ENCODE measurements around the gene OR5K3. TPM values are rescaled to one million over a fixed set of nuclear protein-coding genes. Genes with fewer than 3 reads are reported as not detected.
"Not testable (repeated sequence)": the region's sequence is repeated elsewhere in the genome, so short reads cannot be mapped to it uniquely, and the experiment has no call there.

OR5K3 gene
- polyA plus RNA-seq (ENCODE audit: insufficient read length in 4 of 4): not detected

GRCh38 chr3:98390366-98390765 lies at the start of gene OR5K3:
TSS of gene OR5K3 (plus strand) at chr3:98390666. CDS start at chr3:98390666, 0 bp downstream.
- DNase-seq (ENCODE audit: low read depth in 4 of 4, low spot score in 3 of 4): no peak

DNA sequence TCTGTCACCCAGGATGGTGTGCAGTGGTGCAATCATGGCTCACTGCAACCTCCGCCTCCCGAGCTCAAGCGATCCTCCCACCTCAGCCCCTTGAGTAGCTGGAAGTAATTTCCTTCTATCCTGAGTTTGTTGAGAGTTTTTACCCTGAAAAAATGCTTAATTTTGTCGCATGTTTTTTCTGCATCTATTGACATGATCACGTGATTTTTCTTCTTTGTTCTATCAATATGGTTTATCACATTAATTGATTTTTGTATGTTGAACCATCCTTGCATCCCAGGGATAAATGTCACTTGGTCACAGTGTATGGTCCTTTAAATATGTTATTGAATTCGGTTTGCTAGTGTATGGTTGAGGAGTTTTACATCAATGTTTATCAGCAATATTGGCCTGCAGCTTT lies 48.7 kb upstream of the OR5K3 start:
- DNase-seq (ENCODE audit: low read depth in 4 of 4, low spot score in 3 of 4): no peak

DNA sequence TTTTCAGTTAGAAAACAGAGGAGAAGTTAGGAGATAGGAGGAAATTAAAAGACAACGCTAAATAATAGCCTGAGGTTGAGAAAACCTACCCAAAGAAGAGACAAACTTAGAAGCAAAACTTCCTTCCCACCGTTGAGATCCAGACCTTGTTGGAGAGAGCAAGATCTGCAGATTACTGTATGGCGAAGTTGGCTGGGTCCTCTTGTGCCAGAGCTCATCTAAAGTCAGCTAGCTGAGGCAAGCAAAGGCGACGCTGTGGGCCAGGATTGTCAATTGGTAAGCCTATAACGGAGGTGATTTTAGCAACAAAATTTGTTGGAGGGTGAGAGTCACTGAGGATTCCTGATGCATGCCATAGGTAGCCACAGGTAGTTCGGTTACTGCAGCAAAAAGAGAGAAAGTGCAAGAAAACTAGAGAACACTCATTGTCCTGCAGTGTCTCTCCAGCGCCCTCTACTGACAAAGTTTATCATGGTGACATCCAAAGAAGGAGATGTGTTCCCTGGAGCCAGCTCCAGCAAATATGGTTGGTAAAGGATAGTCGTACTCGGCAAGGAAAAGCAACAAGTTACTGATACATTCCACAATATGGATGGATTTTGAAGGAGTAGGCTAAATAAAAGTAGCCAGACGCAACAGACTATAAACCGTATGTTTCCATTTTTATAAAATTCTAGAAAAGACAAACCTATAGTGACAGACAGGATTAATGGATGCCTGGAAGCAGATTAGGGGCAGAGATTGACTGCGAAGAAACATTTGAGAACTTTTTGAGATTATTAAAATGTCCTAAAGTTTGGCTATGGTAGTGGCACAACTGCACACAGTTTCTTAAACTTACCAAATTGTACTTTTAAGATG lies 46.6 kb upstream of the OR5K3 start:
- peak; percentile 6 to 23 (median 13) for DNase-seq (ENCODE audit: low read depth in 4 of 4, low spot score in 3 of 4)

GRCh38 chr3:98350082-98350481 lies 40.4 kb upstream of the OR5K3 start:
- no peak for DNase-seq (ENCODE audit: low read depth in 4 of 4, low spot score in 3 of 4)

DNA sequence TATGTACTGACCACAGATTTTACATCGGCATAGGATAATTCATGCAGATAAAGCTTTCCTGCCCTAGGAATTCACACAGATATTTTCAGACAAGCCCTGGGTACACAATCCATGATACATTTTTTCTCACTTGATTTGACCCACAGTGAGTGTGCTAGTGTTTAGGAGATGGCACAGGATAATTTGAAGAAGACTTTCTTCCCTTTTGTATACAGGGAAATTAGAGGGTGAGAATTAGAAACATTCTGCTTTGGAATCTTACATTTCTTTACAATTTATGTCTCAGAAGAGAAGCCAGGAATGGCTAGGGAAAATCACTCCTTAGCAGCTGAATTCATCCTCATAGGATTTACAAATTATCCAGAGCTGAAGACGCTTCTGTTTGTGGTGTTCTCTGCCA lies 36.9 kb upstream of the OR5K3 start, which contains the start of gene OR5K4:
TSS of gene OR5K4 (plus strand) at position 301 of the 400 bp plus-strand sequence. CDS start at position 301, 0 bp downstream.
- DNase-seq (ENCODE audit: low read depth in 4 of 4, low spot score in 3 of 4): no peak

DNA sequence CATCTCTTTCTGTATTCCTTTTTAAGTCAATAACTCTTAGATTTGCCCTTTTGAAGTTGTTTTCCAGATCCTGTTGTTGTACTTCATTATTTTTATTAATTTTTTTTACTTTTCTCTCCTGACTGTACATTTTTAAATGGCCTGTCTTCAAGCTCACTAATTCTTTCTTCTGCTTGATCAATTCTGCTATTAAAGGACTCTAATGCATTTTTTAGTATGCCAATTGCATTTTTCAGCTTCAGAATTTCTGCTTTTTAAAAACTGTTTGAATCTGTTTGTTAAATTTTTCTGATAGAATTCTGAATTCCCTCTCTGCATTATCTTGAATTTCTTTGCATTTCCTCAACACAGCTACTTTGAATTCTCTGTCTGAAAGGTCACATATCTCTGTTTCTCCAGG lies 31.2 kb upstream of the OR5K3 start:
- DNase-seq (ENCODE audit: low read depth in 4 of 4, low spot score in 3 of 4): no peak

GRCh38 chr3:98359993-98360675 lies 30.3 kb upstream of the OR5K3 start:
- DNase-seq (ENCODE audit: low read depth in 4 of 4, low spot score in 3 of 4): no peak

- no peak for DNase-seq (ENCODE audit: low read depth in 4 of 4, low spot score in 3 of 4)
Observed at GRCh38 chr3:98360681-98361080, 29.8 kb upstream of the OR5K3 start.

- DNase-seq (ENCODE audit: low read depth in 4 of 4, low spot score in 3 of 4): no peak
Observed at GRCh38 chr3:98361289-98361688, 29.2 kb upstream of the OR5K3 start.

DNA sequence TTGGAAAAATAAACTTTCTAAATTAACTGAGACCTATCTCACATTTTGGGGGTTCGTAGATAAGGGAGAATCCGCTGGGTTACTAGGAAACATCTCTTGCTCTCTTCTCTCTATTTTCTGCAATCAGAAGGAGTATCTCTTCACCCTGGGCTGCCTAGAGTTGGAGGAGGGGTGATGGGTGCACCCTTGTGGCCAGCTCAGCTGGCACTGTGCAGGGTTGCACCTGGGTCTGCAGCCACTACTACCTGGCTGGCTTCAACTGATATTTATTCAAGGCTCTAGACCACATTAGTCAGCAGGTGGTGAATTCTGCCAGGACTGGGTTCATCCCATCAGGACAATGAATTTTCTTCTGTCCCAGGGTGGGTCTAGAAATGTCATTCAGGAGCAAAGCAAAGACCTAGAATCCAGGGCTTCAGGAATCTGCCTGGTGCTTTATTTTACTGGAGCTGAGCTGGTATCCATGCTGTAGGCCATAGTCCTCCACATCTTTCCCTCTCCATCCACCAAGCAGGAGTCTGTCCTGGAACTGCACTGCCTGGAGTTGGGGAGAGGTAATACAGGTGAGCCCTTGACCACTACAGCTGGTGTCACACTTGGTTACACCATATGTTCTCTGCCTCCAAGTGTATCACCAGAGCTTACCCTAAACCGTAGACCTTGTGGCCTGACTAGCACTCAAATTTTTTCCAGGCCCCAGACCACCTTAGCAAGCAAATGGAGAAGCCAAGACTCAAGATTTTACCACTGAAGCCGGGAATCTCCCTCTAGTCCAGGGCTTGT lies 22.8 kb upstream of the OR5K3 start:
- DNase-seq (ENCODE audit: low read depth in 4 of 4, low spot score in 3 of 4): no peak

- DNase-seq (ENCODE audit: low read depth in 4 of 4, low spot score in 3 of 4): no peak
Observed at GRCh38 chr3:98371186-98371585, 19.3 kb upstream of the OR5K3 start.

- no peak for DNase-seq (ENCODE audit: low read depth in 4 of 4, low spot score in 3 of 4)
Observed at GRCh38 chr3:98371853-98372252, 18.6 kb upstream of the OR5K3 start.

- no peak for DNase-seq (ENCODE audit: low read depth in 4 of 4, low spot score in 3 of 4)
Observed at GRCh38 chr3:98372445-98372844, 18.0 kb upstream of the OR5K3 start.

GRCh38 chr3:98376631-98377030 lies 13.8 kb upstream of the OR5K3 start:
- DNase-seq (ENCODE audit: low read depth in 4 of 4, low spot score in 3 of 4): no peak

DNA sequence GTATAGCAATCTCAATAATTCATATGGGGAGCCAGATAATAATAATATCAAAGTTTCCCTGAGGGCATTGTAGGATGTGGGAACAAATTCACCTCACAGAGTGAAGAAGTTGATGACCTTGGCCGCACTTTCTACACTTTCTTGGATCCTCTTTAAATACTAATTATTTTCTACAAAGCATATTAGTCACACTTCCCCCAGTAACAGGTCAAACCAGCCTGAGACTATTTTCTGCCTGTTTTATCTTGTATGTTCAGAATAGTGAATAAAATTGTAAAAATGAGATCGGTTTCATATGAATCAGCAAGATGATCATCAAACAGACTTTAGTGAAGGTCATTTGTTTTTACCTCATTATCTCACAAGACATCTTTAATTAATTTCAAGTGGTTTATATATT lies 2.3 kb upstream of the OR5K3 start:
- DNase-seq (ENCODE audit: low read depth in 4 of 4, low spot score in 3 of 4): no peak

DNA sequence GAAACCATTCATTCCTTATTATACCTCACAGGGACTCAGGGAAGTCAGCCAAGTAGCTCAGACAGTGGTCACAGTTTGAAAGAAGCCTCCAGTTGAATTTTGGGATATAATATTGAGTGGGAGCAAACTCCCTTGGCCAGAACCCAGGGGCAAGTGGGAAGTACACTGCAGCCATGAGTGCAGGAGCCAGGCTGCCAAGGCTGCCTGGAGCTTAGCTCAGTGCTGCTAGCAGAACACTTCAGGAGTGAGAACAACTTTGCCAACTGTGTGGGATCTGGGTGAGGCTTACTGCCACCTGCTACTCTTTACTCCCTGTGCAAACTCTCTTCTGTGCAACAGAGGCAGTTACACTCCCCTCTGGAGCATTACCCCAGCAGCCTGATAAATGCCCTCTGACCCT lies 4.6 kb downstream of the OR5K3 start:
- no peak for DNase-seq (ENCODE audit: low read depth in 4 of 4, low spot score in 3 of 4)

GRCh38 chr3:98396482-98396881 lies 6.0 kb downstream of the OR5K3 start:
- not testable (repeated sequence) for DNase-seq (ENCODE audit: low read depth in 4 of 4, low spot score in 3 of 4)

- DNase-seq (ENCODE audit: low read depth in 4 of 4, low spot score in 3 of 4): no peak
Observed at GRCh38 chr3:98398513-98398912, 8.0 kb downstream of the OR5K3 start.

DNA sequence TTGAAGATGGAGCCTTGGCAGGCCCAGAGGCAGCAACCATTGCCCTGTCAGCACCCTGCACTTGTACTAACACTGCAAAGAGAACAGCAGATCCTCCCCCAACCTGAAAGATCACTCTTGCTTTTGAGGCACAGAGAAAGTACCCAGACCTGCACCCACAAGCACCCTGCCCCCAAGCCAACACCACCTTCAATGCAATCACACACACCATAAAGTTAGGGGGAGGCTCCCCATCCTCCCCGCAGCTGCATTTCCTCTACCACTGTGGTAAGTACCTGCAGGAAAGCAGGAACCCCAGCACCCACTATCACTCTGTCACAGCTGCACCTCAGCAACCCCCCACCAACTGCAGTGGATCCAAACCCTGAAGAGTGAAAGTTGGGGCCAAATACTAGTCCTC lies 12.0 kb downstream of the OR5K3 start:
- no peak for DNase-seq (ENCODE audit: low read depth in 4 of 4, low spot score in 3 of 4)

DNA sequence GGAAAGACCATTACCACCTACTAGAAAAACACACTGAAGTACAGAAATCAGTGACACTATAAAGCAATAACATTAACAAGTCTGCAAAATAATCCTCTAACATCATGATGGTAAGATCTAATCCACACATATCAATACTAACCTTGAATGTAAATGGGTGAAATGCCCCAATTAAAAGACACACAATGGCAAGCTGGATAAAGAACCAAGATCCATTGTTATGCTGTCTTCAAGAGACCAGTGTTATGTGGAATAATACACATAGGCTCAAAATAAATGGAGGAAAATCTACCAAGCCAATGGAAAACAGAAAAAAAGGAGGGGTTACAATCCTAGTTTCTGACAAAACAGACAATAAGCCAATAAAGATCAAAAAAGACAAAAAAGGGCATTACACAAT lies 13.5 kb downstream of the OR5K3 start:
- no peak for DNase-seq (ENCODE audit: low read depth in 4 of 4, low spot score in 3 of 4)

GRCh38 chr3:98406034-98406433 lies 15.6 kb downstream of the OR5K3 start:
- DNase-seq (ENCODE audit: low read depth in 4 of 4, low spot score in 3 of 4): no peak
